Measurements from ENCODE around the gene HOXB3. TPM values are rescaled to one million over a fixed set of nuclear protein-coding genes. Genes with fewer than 3 reads are reported as not detected.
A peak's percentile ranks its signal among the peaks of the same experiment; 100 is the strongest.

Gene HOXB3
- total RNA-seq, 1 experiment from 2014 or later, result 151 TPM

DNA sequence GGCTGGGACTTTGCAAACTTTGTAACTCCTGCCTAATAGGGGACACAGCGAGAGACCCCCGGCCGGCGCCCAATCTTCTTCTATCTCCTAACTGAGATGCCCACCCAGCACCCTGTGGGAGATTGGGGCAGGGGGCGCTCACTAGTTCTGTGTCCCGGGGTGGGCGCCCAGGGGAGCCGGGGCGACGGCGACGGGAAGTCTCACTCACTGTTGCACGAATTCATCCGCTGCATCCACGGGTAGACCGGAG, 7.4 kb upstream of the HOXB3 start:
- CTCF ChIA-PET, result interaction anchor here (1.0 kb wide), 1 partner anchor 9 kb away, joined by 4 read pairs; no protein-coding TSS in a partner anchor
- Mint-ChIP-seq H3K9me3 (ENCODE audit: low read depth, unreplicated experiment) (no peaks in the 10 kb centered on the region), H3K27me3 (ENCODE audit: unreplicated experiment) (peaks cover 8% of the 10 kb centered on the region), H3K4me3 (ENCODE audit: low read depth, unreplicated experiment) (peak overlapping the region; percentile 88), H3K27ac (ENCODE audit: unreplicated experiment) (peak overlapping the region; percentile 95), H3K4me1 (ENCODE audit: low read depth, unreplicated experiment) (peaks cover 75% of the 10 kb centered on the region), H3K36me3 (ENCODE audit: insufficient read depth, unreplicated experiment) (peaks cover 96% of the 10 kb centered on the region)
- no TSS peak for BruUV-seq (replicated peaks)
- no peak for DNase-seq
- TF ChIP-seq, protein P1, sequence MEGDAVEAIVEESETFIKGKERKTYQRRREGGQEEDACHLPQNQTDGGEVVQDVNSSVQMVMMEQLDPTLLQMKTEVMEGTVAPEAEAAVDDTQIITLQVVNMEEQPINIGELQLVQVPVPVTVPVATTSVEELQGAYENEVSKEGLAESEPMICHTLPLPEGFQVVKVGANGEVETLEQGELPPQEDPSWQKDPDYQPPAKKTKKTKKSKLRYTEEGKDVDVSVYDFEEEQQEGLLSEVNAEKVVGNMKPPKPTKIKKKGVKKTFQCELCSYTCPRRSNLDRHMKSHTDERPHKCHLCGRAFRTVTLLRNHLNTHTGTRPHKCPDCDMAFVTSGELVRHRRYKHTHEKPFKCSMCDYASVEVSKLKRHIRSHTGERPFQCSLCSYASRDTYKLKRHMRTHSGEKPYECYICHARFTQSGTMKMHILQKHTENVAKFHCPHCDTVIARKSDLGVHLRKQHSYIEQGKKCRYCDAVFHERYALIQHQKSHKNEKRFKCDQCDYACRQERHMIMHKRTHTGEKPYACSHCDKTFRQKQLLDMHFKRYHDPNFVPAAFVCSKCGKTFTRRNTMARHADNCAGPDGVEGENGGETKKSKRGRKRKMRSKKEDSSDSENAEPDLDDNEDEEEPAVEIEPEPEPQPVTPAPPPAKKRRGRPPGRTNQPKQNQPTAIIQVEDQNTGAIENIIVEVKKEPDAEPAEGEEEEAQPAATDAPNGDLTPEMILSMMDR (IDR thresholded peaks at IDR 0.05; ENCODE audit: unreplicated experiment), result no peak
- intact Hi-C loops (cut with micrococcal nuclease; ENCODE audit: unreplicated experiment), result no loop called here

GRCh38 chr17:48596735-48597527, 6.9 kb upstream of the HOXB3 start:
- peaks cover 8% of the 10 kb centered on the region for H3K27me3 Mint-ChIP-seq (ENCODE audit: unreplicated experiment)
- TF ChIP-seq, protein P1 (IDR thresholded peaks at IDR 0.05; ENCODE audit: unreplicated experiment), result no peak
- H3K4me3 Mint-ChIP-seq (ENCODE audit: low read depth, unreplicated experiment), result peak overlapping the region; percentile 88
- peaks cover 75% of the 10 kb centered on the region for H3K4me1 Mint-ChIP-seq (ENCODE audit: low read depth, unreplicated experiment)
- DNase-seq, result peak; percentile 64
- CTCF ChIA-PET, result interaction anchor here (0.6 kb wide), 1 partner anchor 17 kb away, joined by 3 read pairs; no protein-coding TSS in a partner anchor
- no peaks in the 10 kb centered on the region for H3K9me3 Mint-ChIP-seq (ENCODE audit: low read depth, unreplicated experiment)
- H3K27ac Mint-ChIP-seq (ENCODE audit: unreplicated experiment), result peak overlapping the region; percentile 95
- no TSS peak for BruUV-seq (replicated peaks)
- intact Hi-C loops (cut with micrococcal nuclease; ENCODE audit: unreplicated experiment), result no loop called here
- peaks cover 96% of the 10 kb centered on the region for H3K36me3 Mint-ChIP-seq (ENCODE audit: insufficient read depth, unreplicated experiment)

DNA sequence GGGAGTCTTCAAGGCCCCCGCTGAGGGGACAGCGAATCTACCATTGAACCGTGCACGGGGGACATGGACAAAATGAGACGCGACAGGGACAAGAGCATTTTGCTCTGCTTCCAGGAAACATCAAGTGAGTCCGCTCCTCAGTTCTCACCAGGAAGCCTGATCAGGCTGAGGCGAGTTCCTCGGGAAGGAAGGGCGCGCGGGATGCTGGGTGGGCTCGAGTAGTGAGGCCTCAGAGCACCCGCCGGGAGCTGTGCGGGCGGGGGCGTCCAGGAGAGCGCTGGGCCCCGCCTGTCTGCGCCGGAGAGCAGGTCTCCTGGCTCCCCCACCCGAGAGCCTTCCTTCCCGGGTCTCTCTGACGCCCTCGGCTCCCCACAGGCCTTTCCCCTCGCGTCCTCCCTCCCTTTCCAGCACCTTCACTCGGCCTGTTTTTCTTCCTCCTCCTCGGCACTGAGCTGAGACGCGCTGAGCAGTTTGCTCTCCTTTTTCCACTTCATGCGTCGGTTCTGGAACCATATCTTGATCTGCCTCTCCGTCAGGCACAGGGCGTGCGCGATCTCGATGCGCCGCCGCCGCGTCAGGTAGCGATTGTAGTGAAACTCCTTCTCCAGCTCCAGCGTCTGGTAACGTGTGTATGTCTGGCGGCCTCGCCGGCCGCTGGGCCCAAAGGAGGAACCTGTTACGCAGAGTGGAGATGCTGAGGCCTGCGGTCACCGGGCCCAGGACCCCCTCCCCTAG, 6.1 kb upstream of the HOXB3 start:
- Mint-ChIP-seq H3K27me3 (ENCODE audit: unreplicated experiment) (peaks cover 8% of the 10 kb centered on the region), H3K4me1 (ENCODE audit: low read depth, unreplicated experiment) (peaks cover 74% of the 10 kb centered on the region), H3K27ac (ENCODE audit: unreplicated experiment) (peak overlapping the region; percentile 95), H3K9me3 (ENCODE audit: low read depth, unreplicated experiment) (no peaks in the 10 kb centered on the region), H3K36me3 (ENCODE audit: insufficient read depth, unreplicated experiment) (peaks cover 96% of the 10 kb centered on the region), H3K4me3 (ENCODE audit: low read depth, unreplicated experiment) (peak overlapping the region; percentile 88)
- BruUV-seq (replicated peaks), result no TSS peak
- intact Hi-C loops (cut with micrococcal nuclease; ENCODE audit: unreplicated experiment), result no loop called here
- CTCF ChIA-PET, result interaction anchor here (0.7 to 0.9 kb wide), 2 partner anchors 91 to 263 kb away, joined by 3 to 4 read pairs; no protein-coding TSS in a partner anchor
- no peak for DNase-seq
- TF ChIP-seq, protein P1 (IDR thresholded peaks at IDR 0.05; ENCODE audit: unreplicated experiment), result no peak

DNA sequence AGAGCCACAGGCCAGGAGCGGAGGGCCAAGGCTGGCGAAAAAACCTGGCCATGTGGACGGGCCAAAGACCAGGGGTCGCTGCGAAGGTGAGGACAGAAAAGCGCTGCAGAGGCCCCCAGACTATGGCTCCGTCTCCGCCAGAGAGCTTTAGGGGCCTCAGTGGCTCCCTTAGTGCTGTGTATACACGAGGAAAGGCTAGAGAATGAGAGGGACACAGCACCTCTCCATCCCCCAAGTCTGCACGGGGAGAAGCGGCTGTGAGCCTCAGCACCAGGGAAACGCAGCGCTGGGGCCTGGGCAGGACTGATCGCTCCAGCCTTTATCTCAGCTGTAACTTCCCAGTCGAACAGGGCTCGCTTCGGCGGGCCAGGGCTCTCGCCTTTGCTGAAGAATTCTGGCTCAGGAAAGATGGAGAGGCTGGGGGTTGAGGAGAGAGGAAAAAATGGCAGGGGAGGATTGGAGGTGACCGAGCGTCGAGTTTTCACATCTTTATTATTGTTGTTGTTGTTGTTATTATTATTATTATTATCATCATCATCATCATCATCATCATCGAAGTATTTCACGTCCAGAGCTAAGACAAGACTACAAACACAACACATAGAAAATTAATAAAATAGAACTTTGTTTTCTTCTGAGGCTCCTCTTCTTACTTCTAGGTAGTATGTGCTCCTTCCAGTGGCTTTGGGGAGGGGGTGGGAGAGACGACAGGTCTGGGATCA, 5.4 kb upstream of the HOXB3 start:
- intact Hi-C loops (cut with micrococcal nuclease; ENCODE audit: unreplicated experiment), result no loop called here
- peaks cover 74% of the 10 kb centered on the region for H3K4me1 Mint-ChIP-seq (ENCODE audit: low read depth, unreplicated experiment)
- peaks cover 8% of the 10 kb centered on the region for H3K27me3 Mint-ChIP-seq (ENCODE audit: unreplicated experiment)
- no peaks in the 10 kb centered on the region for H3K9me3 Mint-ChIP-seq (ENCODE audit: low read depth, unreplicated experiment)
- no TSS peak for BruUV-seq (replicated peaks)
- H3K4me3 Mint-ChIP-seq (ENCODE audit: low read depth, unreplicated experiment), result peak overlapping the region; percentile 88
- no peak for DNase-seq
- CTCF ChIA-PET, result interaction anchor here (0.5 to 1.5 kb wide), 5 partner anchors 49 to 470 kb away, joined by 3 to 5 read pairs (median 3); no protein-coding TSS in a partner anchor
- peak overlapping the region; percentile 95 for H3K27ac Mint-ChIP-seq (ENCODE audit: unreplicated experiment)
- peaks cover 96% of the 10 kb centered on the region for H3K36me3 Mint-ChIP-seq (ENCODE audit: insufficient read depth, unreplicated experiment)
- TF ChIP-seq, protein P1 (IDR thresholded peaks at IDR 0.05; ENCODE audit: unreplicated experiment), result no peak

Measured in Calu3 (cell line).